CD4-positive, alpha-beta T cell treated with Interleukin-6 for 4 hours (primary cell): ENCODE results near the gene CDHR2.

ENCODE experiments used
- DNase-seq: peaks from one replicate; pipeline ENCODE4 v3.0.0-alpha.2; 2020; ENCODE audit warnings: mixed read lengths

The CDHR2 gene

GRCh38 chr5:176624142-176624541 lies 75.0 kb downstream of the CDHR2 start:
- DNase-seq, result no peak

GRCh38 chr5:176624938-176625337 lies 75.8 kb downstream of the CDHR2 start:
- DNase-seq, result no peak

- no peak for DNase-seq
Observed at GRCh38 chr5:176625512-176625911, 76.4 kb downstream of the CDHR2 start.

DNA sequence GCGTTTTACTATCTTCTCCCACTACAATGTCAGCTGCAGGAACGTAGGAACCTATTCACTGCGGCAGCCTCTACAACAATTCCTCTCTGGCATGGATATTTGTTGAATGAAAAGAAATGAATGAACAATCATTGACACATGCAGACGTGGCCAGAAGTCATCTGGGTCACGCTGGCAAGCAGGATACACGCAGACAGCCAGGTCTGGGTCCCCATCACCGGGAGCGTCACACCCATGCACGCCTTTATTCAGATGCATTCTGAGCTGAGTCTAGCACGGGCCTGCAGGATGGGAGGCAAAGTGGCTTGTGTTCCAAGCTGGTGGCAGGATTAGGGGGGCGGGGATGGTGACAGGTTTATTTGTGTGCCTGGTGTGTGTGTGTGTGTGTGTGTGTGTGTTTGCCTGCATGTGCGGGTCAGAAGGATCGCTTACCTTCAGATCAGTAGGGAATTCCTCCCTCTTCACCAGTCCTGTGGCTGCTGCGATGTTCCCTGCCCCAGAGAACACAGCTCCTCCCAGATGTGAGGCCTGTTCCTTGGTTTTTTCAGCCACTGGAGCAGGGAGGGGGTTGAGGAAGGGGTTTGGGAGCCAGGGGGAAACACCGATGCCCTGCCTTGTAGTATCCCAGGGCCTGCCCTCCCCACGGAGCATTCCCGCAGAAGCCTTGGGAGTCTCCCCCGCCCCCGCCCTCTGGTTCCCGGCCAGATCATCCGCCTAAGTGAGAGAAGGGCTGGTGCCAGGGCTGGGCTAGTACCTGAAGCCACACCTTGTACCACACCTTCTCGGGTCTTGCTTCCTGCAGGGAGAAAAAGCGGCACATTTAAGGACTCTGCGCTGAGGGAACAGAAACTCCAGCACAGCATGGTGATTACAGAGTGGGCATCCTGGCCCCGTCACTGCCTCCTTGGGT lies 77.1 kb downstream of the CDHR2 start:
- no peak for DNase-seq

GRCh38 chr5:176626876-176627236 lies 77.7 kb downstream of the CDHR2 start:
- DNase-seq, result no peak

GRCh38 chr5:176627582-176627981 lies 78.4 kb downstream of the CDHR2 start:
- no peak for DNase-seq

- DNase-seq, result no peak
Observed at GRCh38 chr5:176628406-176629228, 79.5 kb downstream of the CDHR2 start.

DNA sequence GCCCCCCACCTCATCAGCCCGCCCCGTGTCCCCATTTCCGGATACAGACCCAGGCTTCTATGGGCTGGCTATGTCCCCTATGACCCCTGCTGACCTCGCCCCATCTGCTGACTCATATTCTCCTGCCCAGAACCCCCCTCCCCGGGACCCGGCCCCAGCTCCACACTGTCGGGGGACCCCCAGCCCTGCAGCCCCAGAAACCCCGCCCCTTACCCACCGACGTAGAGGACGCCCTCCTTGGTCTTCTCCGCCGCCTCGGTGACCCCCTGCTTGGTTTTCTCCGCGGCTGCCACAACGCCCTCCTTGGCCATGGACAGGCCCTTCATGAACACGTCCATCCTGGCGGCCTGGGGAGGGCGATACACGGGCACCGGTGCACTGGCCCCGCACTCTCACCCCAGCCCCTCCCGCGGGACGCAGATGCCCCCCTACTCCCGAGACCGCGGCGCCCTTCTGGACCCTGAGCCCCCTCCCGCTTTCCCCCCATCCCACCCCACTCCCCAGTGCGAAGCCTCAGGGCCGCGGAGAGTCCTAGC lies 80.2 kb downstream of the CDHR2 start:
- DNase-seq, result no peak

GRCh38 chr5:176629853-176630680 lies 80.9 kb downstream of the CDHR2 start, which contains the start of the genes EIF4E1B and SNCB:
Gene EIF4E1B (plus strand): TSS chr5:176630675. CDS start chr5:176642788, 12,113 bp downstream.
Gene SNCB (minus strand): TSS chr5:176630534. CDS start chr5:176629654, 880 bp downstream.
- DNase-seq, result peak; percentile 47

GRCh38 chr5:176630681-176631222 lies 81.6 kb downstream of the CDHR2 start:
- DNase-seq, result no peak

GRCh38 chr5:176631383-176632200 lies 82.5 kb downstream of the CDHR2 start:
- no peak for DNase-seq

GRCh38 chr5:176632745-176633144 lies 83.6 kb downstream of the CDHR2 start:
- no peak for DNase-seq

DNA sequence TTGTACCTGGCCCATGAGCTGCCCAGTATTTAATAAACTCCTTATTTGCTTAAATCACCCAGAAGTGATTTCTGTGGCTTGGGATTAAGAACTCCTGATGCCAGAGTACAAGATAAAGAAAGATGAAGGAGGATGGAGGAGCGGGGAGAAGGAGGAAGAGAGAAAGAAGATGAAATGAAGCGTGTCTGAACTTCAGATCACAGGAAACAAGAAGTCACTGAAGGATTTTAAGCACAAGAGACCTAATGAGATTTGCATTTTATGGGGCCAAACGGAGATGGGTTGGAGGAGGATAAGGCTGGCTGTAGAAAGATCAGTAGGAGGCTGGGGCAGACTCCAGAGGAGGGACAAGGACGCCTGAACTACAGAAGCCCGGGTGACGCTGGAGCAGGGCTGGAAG lies 84.5 kb downstream of the CDHR2 start:
- DNase-seq, result no peak

- DNase-seq, result no peak
Observed at GRCh38 chr5:176636426-176636825, 87.3 kb downstream of the CDHR2 start.

- DNase-seq, result no peak
Observed at GRCh38 chr5:176637556-176637955, 88.4 kb downstream of the CDHR2 start.

DNA sequence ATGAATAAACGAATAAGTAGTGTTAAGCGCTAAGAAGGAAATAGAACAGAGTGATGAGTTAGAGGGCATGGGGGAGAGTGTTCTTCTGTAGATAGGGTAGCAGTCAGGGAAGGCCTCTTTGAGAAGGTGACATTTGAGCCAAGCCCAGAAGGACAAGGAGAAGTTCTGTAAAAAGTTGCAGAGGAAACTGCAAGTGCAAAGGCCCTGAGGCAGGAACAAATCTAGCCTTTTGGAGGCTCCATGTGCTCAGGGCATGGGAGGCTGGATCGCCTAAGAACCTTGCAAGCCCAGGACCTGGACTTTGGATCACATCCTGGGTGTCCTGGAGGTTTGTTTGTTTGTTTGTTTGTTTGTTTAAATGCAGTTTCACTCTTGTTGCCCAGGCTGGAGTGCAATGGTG lies 89.3 kb downstream of the CDHR2 start:
- no peak for DNase-seq

GRCh38 chr5:176639208-176639607 lies 90.1 kb downstream of the CDHR2 start:
- DNase-seq, result no peak

- DNase-seq, result no peak
Observed at GRCh38 chr5:176639981-176640380, 90.8 kb downstream of the CDHR2 start.

GRCh38 chr5:176640616-176641015 lies 91.5 kb downstream of the CDHR2 start:
- DNase-seq, result no peak

DNA sequence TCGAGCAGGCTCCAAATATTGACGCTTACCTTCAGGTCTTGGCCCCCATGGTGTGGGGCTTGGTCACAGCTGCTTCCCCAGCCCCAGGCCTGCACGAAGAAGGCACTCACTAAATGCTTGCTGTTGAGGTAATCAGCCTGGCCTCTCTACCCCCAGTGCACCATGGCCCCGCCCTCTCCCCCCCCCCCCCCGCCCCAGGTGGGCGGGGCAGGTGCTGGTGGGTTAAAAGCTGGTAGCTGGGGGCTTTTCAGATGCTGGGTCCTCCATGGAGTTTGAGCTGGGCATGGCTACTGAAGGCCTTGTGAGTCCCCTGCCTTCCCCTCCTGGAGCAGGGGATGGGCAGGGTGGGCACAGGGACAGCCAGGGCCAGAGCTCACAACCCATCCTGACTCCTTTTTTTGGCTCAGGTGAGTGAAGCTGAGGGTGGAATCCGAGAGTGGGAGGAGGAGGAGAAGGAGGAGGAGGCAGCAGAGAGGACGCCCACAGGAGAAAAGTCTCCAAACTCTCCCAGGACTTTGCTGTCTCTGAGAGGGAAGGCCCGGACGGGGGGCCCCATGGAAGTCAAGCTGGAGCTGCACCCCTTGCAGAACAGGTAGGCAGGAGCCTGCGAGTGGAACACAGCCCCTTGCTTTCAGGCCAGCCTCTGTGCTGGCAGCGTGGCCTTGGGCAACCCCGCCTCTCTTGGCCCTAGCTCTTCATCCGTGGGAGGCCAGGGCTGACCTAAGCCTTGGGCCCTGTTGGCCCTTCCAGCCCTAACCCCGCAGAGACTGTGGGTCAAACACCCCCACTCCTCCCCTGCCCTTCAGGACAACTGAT lies 93.7 kb downstream of the CDHR2 start:
- DNase-seq, result no peak
